Endothelial cell (in vitro differentiated cells): ENCODE measurements around the gene TENM4. TPM values are rescaled to one million over a fixed set of nuclear protein-coding genes. Genes with fewer than 3 reads are reported as not detected.

Experiments used
- DNase-seq: peaks from one replicate; pipeline ENCODE4 v3.0.0; 2021; ENCODE audit warnings: low spot score
- H3K27ac Mint-ChIP-seq: one replicate; pipeline ENCODE4 v1.8.0; 2021; ENCODE audit warnings: mixed read lengths, inconsistent platforms; ENCODE audit not compliant: unreplicated experiment
- H3K27me3 Mint-ChIP-seq: one replicate; pipeline ENCODE4 v1.8.0; 2021; ENCODE audit warnings: mild to moderate bottlenecking, moderate library complexity, mixed read lengths, inconsistent platforms; ENCODE audit not compliant: unreplicated experiment
- H3K36me3 Mint-ChIP-seq: one replicate; pipeline ENCODE4 v1.8.0; 2021; ENCODE audit warnings: mild to moderate bottlenecking, low read depth, mixed read lengths, inconsistent platforms; ENCODE audit not compliant: unreplicated experiment
- H3K4me1 Mint-ChIP-seq: one replicate; pipeline ENCODE4 v1.8.0; 2021; ENCODE audit warnings: mild to moderate bottlenecking, mixed read lengths, inconsistent platforms; ENCODE audit not compliant: unreplicated experiment
- H3K4me3 Mint-ChIP-seq: one replicate; pipeline ENCODE4 v1.8.0; 2021; ENCODE audit warnings: mild to moderate bottlenecking, mixed read lengths, inconsistent platforms; ENCODE audit not compliant: unreplicated experiment
- H3K9me3 Mint-ChIP-seq: one replicate; pipeline ENCODE4 v1.8.0; 2021; ENCODE audit warnings: mixed read lengths, inconsistent platforms; ENCODE audit not compliant: unreplicated experiment
- CTCF ChIP-seq: fragments of 200-600 bp; sonication (generic); IDR thresholded peaks from one replicate; pipeline ENCODE4 v1.5.0; 2021; ENCODE audit warnings: antibody characterized with exemption; ENCODE audit not compliant: unreplicated experiment
- total RNA-seq: library from RNA; stranded (reverse); fragmentation: NEBNext Ultra II Directional; extraction: Animal tissue kit (Norgen Biotek cat#: 25700); gene quantifications from one replicate; pipeline ENCODE4 v1.2.1, GENCODE V29; 2021; ENCODE audit not compliant: unreplicated experiment

The TENM4 gene
- total RNA-seq, 1 donor from 2014 or later = 1.8 TPM

GRCh38 chr11:79371152-79371551 lies 69.7 kb downstream of the TENM4 start:
- H3K27me3 Mint-ChIP-seq = no peaks in the 10 kb centered on the region
- H3K36me3 Mint-ChIP-seq = no peaks in the 10 kb centered on the region
- TF ChIP-seq CTCF = no peak
- H3K27ac Mint-ChIP-seq = no peak overlapping the region
- H3K4me3 Mint-ChIP-seq = no peak overlapping the region
- no peak for DNase-seq
- H3K9me3 Mint-ChIP-seq = no peaks in the 10 kb centered on the region
- peaks cover 9% of the 10 kb centered on the region for H3K4me1 Mint-ChIP-seq

- Mint-ChIP-seq H3K9me3 (no peaks in the 10 kb centered on the region), H3K36me3 (no peaks in the 10 kb centered on the region), H3K4me3 (no peak overlapping the region), H3K27ac (no peak overlapping the region), H3K4me1 (peaks cover 3% of the 10 kb centered on the region), H3K27me3 (peaks cover 2% of the 10 kb centered on the region)
- no peak for TF ChIP-seq CTCF
- DNase-seq = no peak
These were observed 71.8 kb downstream of the TENM4 start for GRCh38 chr11:79369055-79369454.

DNA sequence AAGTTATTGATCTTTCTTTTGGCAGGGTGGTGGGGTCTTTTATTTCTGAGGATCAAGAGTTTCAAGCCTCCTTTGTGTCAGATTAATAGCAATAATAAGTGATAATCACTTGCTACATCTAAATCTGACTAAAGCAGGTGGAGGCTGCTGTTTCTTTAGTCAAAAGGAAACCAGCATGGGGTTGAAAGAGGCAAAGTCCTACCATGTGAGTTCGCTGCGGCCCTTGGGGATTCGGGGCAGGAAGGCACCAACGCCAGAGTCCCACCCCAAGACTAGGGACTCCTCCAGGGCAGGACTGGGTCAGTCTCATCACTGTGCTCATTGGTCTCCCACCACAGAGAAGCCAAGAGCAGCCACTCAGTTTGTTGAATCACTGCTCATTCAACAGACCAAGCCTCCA lies 73.0 kb downstream of the TENM4 start:
- no peaks in the 10 kb centered on the region for H3K9me3 Mint-ChIP-seq
- no peak overlapping the region for H3K4me3 Mint-ChIP-seq
- no peak for TF ChIP-seq CTCF
- peaks cover 3% of the 10 kb centered on the region for H3K4me1 Mint-ChIP-seq
- no peaks in the 10 kb centered on the region for H3K36me3 Mint-ChIP-seq
- H3K27me3 Mint-ChIP-seq = peaks cover 2% of the 10 kb centered on the region
- no peak overlapping the region for H3K27ac Mint-ChIP-seq
- DNase-seq = no peak

- no peak for DNase-seq
These were observed 74.6 kb downstream of the TENM4 start for GRCh38 chr11:79366218-79366617.

GRCh38 chr11:79363861-79364378 lies 76.9 kb downstream of the TENM4 start:
- Mint-ChIP-seq H3K4me3 (no peak overlapping the region), H3K36me3 (no peaks in the 10 kb centered on the region), H3K4me1 (no peaks in the 10 kb centered on the region), H3K27ac (no peak overlapping the region), H3K27me3 (peaks cover 2% of the 10 kb centered on the region), H3K9me3 (no peaks in the 10 kb centered on the region)
- DNase-seq = no peak
- no peak for TF ChIP-seq CTCF

More at GRCh38 chr11:79366218-79366617, 74.6 kb downstream of the TENM4 start:
- Mint-ChIP-seq H3K27me3 (peaks cover 2% of the 10 kb centered on the region), H3K27ac (no peak overlapping the region), H3K9me3 (no peaks in the 10 kb centered on the region), H3K4me3 (no peak overlapping the region), H3K36me3 (no peaks in the 10 kb centered on the region), H3K4me1 (no peaks in the 10 kb centered on the region)
- TF ChIP-seq CTCF = no peak
